B cell (primary cell): ENCODE results near the gene IPO7. TPM values are rescaled to one million over a fixed set of nuclear protein-coding genes. Genes with fewer than 3 reads are reported as not detected.

Source experiments
- ATAC-seq: fragments of 200-7000 bp; cut with Tn5 transposase; one replicate; pipeline ENCODE4 v1.10.0; 2021; ENCODE audit warnings: low read depth, mild to moderate bottlenecking, moderate number of reproducible peaks, moderate library complexity
- CTCF ChIA-PET: fragments of 350-600 bp; sonication (Branson Sonifier 250); formaldehyde crosslinking; loops from one replicate; lab custom pipeline; 2021; ENCODE audit warnings: antibody characterized with exemption, inconsistent platforms; lab: Charles Lee
- POLR2A ChIA-PET: fragments of 350-600 bp; sonication (Branson Sonifier 250); formaldehyde crosslinking; loops from one replicate; lab custom pipeline; 2021; ENCODE audit warnings: antibody characterized with exemption; lab: Charles Lee
- DNase-seq: peaks from one replicate; pipeline ENCODE4 v3.0.0; 2013
- H2AFZ ChIP-seq: 2 replicates; pipeline ENCODE4 v1.6.1; 2012; ENCODE audit warnings: mild to moderate bottlenecking, low read depth, low read length; ENCODE audit not compliant: insufficient read depth, poor library complexity, severe bottlenecking
- H3K27ac ChIP-seq, 2 donors: 1 replicate in 1 of 2; 2 replicates in 1 of 2; pipeline ENCODE4 v1.5.1; 2012 to 2013; ENCODE audit warnings: low read length in 2 of 2, mild to moderate bottlenecking in 2 of 2, moderate library complexity in 1 of 2
- H3K27me3 ChIP-seq, 4 experiments: fragments of 200-600 bp in 1 of 4; sonication (generic) in 1 of 4; replicated peaks in 1 of 4; 1 replicate in 2 of 4; 2 replicates in 2 of 4; pipeline versions ENCODE4 v1.6.1 to v1.7.0; 2013 to 2016; ENCODE audit warnings: low read length in 3 of 4, mild to moderate bottlenecking in 2 of 4, mixed read lengths in 1 of 4, moderate library complexity in 1 of 4; ENCODE audit not compliant: insufficient read depth in 4 of 4, control insufficient read depth in 3 of 4; ENCODE audit errors: control extremely low read depth in 1 of 4
- H3K36me3 ChIP-seq, 2 experiments: replicated peaks in 1 of 2; 1 replicate in 1 of 2; 2 replicates in 1 of 2; pipeline versions ENCODE4 v1.6.1 to v1.7.1; 2013; ENCODE audit warnings: low read length in 1 of 2; ENCODE audit not compliant: insufficient read depth in 2 of 2, control insufficient read depth in 1 of 2; ENCODE audit errors: control extremely low read depth in 1 of 2, extremely low read depth in 1 of 2
- H3K4me1 ChIP-seq, 2 donors: fragments of 200-600 bp in 1 of 2; sonication (generic) in 1 of 2; 1 replicate in 1 of 2; 2 replicates in 1 of 2; pipeline versions ENCODE4 v1.5.1 to v1.6.1; 2013 to 2017; ENCODE audit warnings: low read length in 2 of 2; ENCODE audit not compliant: control insufficient read depth in 2 of 2, insufficient read depth in 2 of 2
- H3K4me2 ChIP-seq: replicated peaks from 2 replicates; pipeline ENCODE3; 2012; ENCODE audit warnings: mild to moderate bottlenecking, low read depth, low read length; ENCODE audit not compliant: poor library complexity, severe bottlenecking
- H3K4me3 ChIP-seq, 5 experiments: fragments of 200-600 bp in 1 of 5; sonication (generic) in 1 of 5; 1 replicate in 3 of 5; 2 replicates in 2 of 5; pipeline versions ENCODE4 v1.5.1 to v1.7.0; 2011 to 2016; ENCODE audit warnings: low read length in 4 of 5, mild to moderate bottlenecking in 4 of 5, low read depth in 2 of 5, control low read depth in 1 of 5, moderate library complexity in 1 of 5; ENCODE audit not compliant: insufficient read depth in 1 of 5; ENCODE audit errors: control extremely low read depth in 1 of 5, extremely low read depth in 1 of 5
- H3K79me2 ChIP-seq: fragments of 200-600 bp; sonication (generic); one replicate; pipeline ENCODE4 v1.6.0; 2016; ENCODE audit warnings: low read length; ENCODE audit not compliant: control insufficient read depth, insufficient read depth
- H3K9ac ChIP-seq: fragments of 200-600 bp; sonication (generic); 2 replicates; pipeline ENCODE4 v1.6.1; 2017; ENCODE audit warnings: mild to moderate bottlenecking, low read length, moderate library complexity
- H3K9me3 ChIP-seq, 3 donors: one replicate each; pipeline versions ENCODE4 v1.6.1 to v1.7.1; 2013; ENCODE audit warnings: low read length in 2 of 3; ENCODE audit not compliant: control insufficient read depth in 2 of 3, insufficient read depth in 1 of 3; ENCODE audit errors: control extremely low read depth in 1 of 3
- H4K20me1 ChIP-seq: 2 replicates; pipeline ENCODE4 v1.6.0; 2012; ENCODE audit warnings: mild to moderate bottlenecking, low read length; ENCODE audit not compliant: insufficient read depth, control insufficient read depth, poor library complexity, severe bottlenecking
- H3K27ac Mint-ChIP-seq: one replicate; pipeline ENCODE4 v1.8.0; 2021; ENCODE audit warnings: mixed read lengths
- H3K27me3 Mint-ChIP-seq: one replicate; pipeline ENCODE4 v1.8.0; 2021; ENCODE audit warnings: mixed read lengths
- H3K4me1 Mint-ChIP-seq: one replicate; pipeline ENCODE4 v1.8.0; 2021; ENCODE audit warnings: mixed read lengths
- H3K4me3 Mint-ChIP-seq: one replicate; pipeline ENCODE4 v1.8.0; 2021; ENCODE audit warnings: mixed read lengths
- H3K9me3 Mint-ChIP-seq: one replicate; pipeline ENCODE4 v1.8.0; 2022; ENCODE audit warnings: mixed read lengths; ENCODE audit not compliant: insufficient read depth
- EZH2 ChIP-seq: IDR thresholded peaks from 2 replicates; pipeline ENCODE4 v1.6.1; 2012; ENCODE audit warnings: borderline replicate concordance, low read depth, mild to moderate bottlenecking, moderate library complexity, low read length; ENCODE audit not compliant: insufficient read depth, poor library complexity, severe bottlenecking
- WGBS: methylation state at CpG from one replicate; pipeline ENCODE4 v1.1.5; 2013; ENCODE audit warnings: missing lambda C conversion rate; ENCODE audit not compliant: insufficient coverage; 5-methylcytosine and 5-hydroxymethylcytosine counted together
- intact Hi-C: fragments of 100-400 bp; cut with micrococcal nuclease; formaldehyde crosslinking; loops from one replicate; pipeline ENCODE4 v1.10.0; 2022
- polyA plus RNA-seq: library from polyadenylated mRNA; depleted of rRNA; stranded (reverse); fragments of >200 nt; gene quantifications from 2 replicates; pipeline ENCODE4 v1.2.3, GENCODE V29; 2012
- total RNA-seq, 2 donors: library from RNA; stranded (reverse); fragments of 120-200 nt in 1 of 2; gene quantifications; 1 replicate in 1 of 2; 2 replicates in 1 of 2; pipeline versions ENCODE4 v1.2.3 to v1.2.4, GENCODE V29; 2013 to 2022
- TF ChIP-seq, protein P1 (sequence below): fragments of 200-600 bp; IDR thresholded peaks from one replicate; pipeline ENCODE4 v1.8.0; 2022; ENCODE audit warnings: antibody characterized with exemption, mild to moderate bottlenecking

IPO7 gene
- total and polyA plus RNA-seq, 2 donors (not counting 1 experiment from before 2014, with no cell fraction given), result 9.8 to 53.2 TPM

GRCh38 chr11:9396310-9396709, 11.9 kb downstream of the IPO7 start:
- Histone ChIP-seq H3K4me2 (no peak overlapping the region), H2AFZ (no peak overlapping the region), H3K79me2 (peaks cover 99% of the 10 kb centered on the region), H3K4me1 (peaks cover 7 to 14% of the 10 kb centered on the region in 2 donors), H3K9ac (no peak overlapping the region), H3K27ac (no peak overlapping the region), H4K20me1 (peaks cover 79% of the 10 kb centered on the region), H3K9me3 (no peaks in the 10 kb centered on the region), H3K36me3 (peaks cover 3 to 6% of the 10 kb centered on the region in 2 experiments), H3K4me3 (no peak overlapping the region), H3K27me3 (no peaks in the 10 kb centered on the region)
- CTCF ChIA-PET, result no interaction called here
- Mint-ChIP-seq H3K27ac (no peak overlapping the region), H3K4me1 (peaks cover 52% of the 10 kb centered on the region), H3K27me3 (no peaks in the 10 kb centered on the region), H3K4me3 (peak overlapping the region; percentile 4), H3K9me3 (no peaks in the 10 kb centered on the region)
- ATAC-seq (no peak), DNase-seq (no peak)
- TF ChIP-seq, protein P1, sequence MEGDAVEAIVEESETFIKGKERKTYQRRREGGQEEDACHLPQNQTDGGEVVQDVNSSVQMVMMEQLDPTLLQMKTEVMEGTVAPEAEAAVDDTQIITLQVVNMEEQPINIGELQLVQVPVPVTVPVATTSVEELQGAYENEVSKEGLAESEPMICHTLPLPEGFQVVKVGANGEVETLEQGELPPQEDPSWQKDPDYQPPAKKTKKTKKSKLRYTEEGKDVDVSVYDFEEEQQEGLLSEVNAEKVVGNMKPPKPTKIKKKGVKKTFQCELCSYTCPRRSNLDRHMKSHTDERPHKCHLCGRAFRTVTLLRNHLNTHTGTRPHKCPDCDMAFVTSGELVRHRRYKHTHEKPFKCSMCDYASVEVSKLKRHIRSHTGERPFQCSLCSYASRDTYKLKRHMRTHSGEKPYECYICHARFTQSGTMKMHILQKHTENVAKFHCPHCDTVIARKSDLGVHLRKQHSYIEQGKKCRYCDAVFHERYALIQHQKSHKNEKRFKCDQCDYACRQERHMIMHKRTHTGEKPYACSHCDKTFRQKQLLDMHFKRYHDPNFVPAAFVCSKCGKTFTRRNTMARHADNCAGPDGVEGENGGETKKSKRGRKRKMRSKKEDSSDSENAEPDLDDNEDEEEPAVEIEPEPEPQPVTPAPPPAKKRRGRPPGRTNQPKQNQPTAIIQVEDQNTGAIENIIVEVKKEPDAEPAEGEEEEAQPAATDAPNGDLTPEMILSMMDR, result no peak
- no peak for TF ChIP-seq EZH2
- intact Hi-C loops, result no loop called here
- POLR2A ChIA-PET, result no interaction called here
- no CpG with 5 or more reads among the region's 10 CpGs for WGBS

DNA sequence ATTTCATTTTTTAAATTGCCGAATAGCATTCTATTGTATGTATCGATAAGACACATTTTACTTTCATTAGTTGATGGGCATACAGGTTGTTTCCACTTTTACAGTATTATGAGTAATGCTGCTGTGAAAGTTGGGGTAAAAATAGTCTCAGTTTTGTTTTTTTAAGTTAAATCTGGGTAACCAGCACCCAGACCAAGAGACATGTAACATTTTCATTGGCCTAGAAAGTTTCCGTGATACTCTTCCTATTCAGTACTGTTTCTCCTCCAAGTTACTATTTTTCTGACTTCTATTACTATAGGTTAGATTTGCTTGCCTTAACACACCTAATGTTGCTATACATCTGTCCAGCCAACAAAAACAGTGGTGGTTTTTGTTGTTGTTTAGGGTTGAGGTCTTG, 12.3 kb downstream of the IPO7 start:
- Mint-ChIP-seq H3K4me1 (peaks cover 52% of the 10 kb centered on the region), H3K27ac (no peak overlapping the region), H3K27me3 (no peaks in the 10 kb centered on the region), H3K9me3 (no peaks in the 10 kb centered on the region), H3K4me3 (peak overlapping the region; percentile 4)
- no peak overlapping the region for H3K27ac ChIP-seq
- H3K4me3 ChIP-seq, result no peak overlapping the region
- H3K9ac ChIP-seq, result no peak overlapping the region
- ATAC-seq (no peak), DNase-seq (no peak)
- peaks cover 78% of the 10 kb centered on the region for H4K20me1 ChIP-seq
- H3K4me2 ChIP-seq, result no peak overlapping the region
- peaks cover 7 to 14% of the 10 kb centered on the region in 2 donors for H3K4me1 ChIP-seq
- peaks cover 99% of the 10 kb centered on the region for H3K79me2 ChIP-seq
- H2AFZ ChIP-seq, result no peak overlapping the region
- H3K36me3 ChIP-seq, result peaks cover 3 to 6% of the 10 kb centered on the region in 2 experiments
- ChIA-PET POLR2A (no interaction called here), CTCF (no interaction called here)
- intact Hi-C loops, result no loop called here
- no peaks in the 10 kb centered on the region for H3K27me3 ChIP-seq
- no CpG with 5 or more reads among the region's 3 CpGs for WGBS
- TF ChIP-seq EZH2, result no peak
- TF ChIP-seq, protein P1, result no peak
- no peaks in the 10 kb centered on the region for H3K9me3 ChIP-seq
